Raji (cell line): ENCODE measurements around the gene PLPPR5.

ENCODE experiments used
- POLR2A ChIP-seq: IDR thresholded peaks from 2 replicates; pipeline ENCODE4 v1.6.1; 2011; ENCODE audit warnings: low read depth, low read length, control low read depth; ENCODE audit not compliant: insufficient read depth

The PLPPR5 gene

GRCh38 chr1:98931128-98931835 is 73.4 kb downstream of the PLPPR5 start:
- TF ChIP-seq POLR2A, result no peak

GRCh38 chr1:98929437-98929836 is 75.2 kb downstream of the PLPPR5 start:
- no peak for TF ChIP-seq POLR2A

- no peak for TF ChIP-seq POLR2A
Observed at GRCh38 chr1:98926597-98926996, 78.1 kb downstream of the PLPPR5 start.

- TF ChIP-seq POLR2A, result no peak
Observed at GRCh38 chr1:98924977-98925376, 79.7 kb downstream of the PLPPR5 start.

GRCh38 chr1:98923667-98924066 is 81.0 kb downstream of the PLPPR5 start:
- TF ChIP-seq POLR2A, result no peak

- TF ChIP-seq POLR2A, result no peak
Observed at GRCh38 chr1:98921817-98922216, 82.8 kb downstream of the PLPPR5 start.

GRCh38 chr1:98920441-98921110 is 84.1 kb downstream of the PLPPR5 start:
- TF ChIP-seq POLR2A, result no peak

GRCh38 chr1:98919652-98920051 is 85.0 kb downstream of the PLPPR5 start:
- TF ChIP-seq POLR2A, result no peak

- no peak for TF ChIP-seq POLR2A
Observed at GRCh38 chr1:98919211-98919610, 85.5 kb downstream of the PLPPR5 start.

- TF ChIP-seq POLR2A, result no peak
Observed at GRCh38 chr1:98914547-98914946, 90.1 kb downstream of the PLPPR5 start.

- TF ChIP-seq POLR2A, result no peak
Observed at GRCh38 chr1:98910827-98911226, 93.8 kb downstream of the PLPPR5 start.

- TF ChIP-seq POLR2A, result no peak
Observed at GRCh38 chr1:98908980-98909379, 95.7 kb downstream of the PLPPR5 start.

- no peak for TF ChIP-seq POLR2A
Observed at GRCh38 chr1:98906809-98907208, 97.9 kb downstream of the PLPPR5 start.

GRCh38 chr1:98906361-98906760 is 98.3 kb downstream of the PLPPR5 start:
- no peak for TF ChIP-seq POLR2A

- TF ChIP-seq POLR2A, result no peak
Observed at GRCh38 chr1:98904684-98905083, 100.0 kb downstream of the PLPPR5 start.

GRCh38 chr1:98903726-98904125 is 100.9 kb downstream of the PLPPR5 start:
- TF ChIP-seq POLR2A, result no peak

- no peak for TF ChIP-seq POLR2A
Observed at GRCh38 chr1:98903261-98903660, 101.4 kb downstream of the PLPPR5 start.
